ENCODE results near the gene DUOX1.

The DUOX1 gene

GRCh38 chr15:45116006-45116481 is 13.8 kb upstream of the DUOX1 start:
- Histone ChIP-seq H3K4me3 (no peak overlapping the region), H3K36me3 (ENCODE audit: insufficient read depth, low read length) (no peaks in the 10 kb centered on the region), H3K27ac (no peak overlapping the region), H3K9me3 (ENCODE audit: low read depth, low read length) (no peaks in the 10 kb centered on the region), H3K9ac (ENCODE audit: insufficient read length) (no peak overlapping the region)
- no peak for DNase-seq (ENCODE audit: low read depth, low spot score)
- TF ChIP-seq EZH2 (IDR thresholded peaks at IDR 0.05) (no peak), FOXP2 (optimal IDR thresholded peaks at IDR 0.05; ENCODE audit: control extremely low read depth, extremely low read length, insufficient read depth) (no peak), POLR2AphosphoS5 (IDR thresholded peaks at IDR 0.05; ENCODE audit: borderline replicate concordance, low read depth, low read length) (no peak)

GRCh38 chr15:45116482-45117307 is 13.1 kb upstream of the DUOX1 start:
- no peak for DNase-seq (ENCODE audit: low read depth, low spot score)
- H3K36me3 ChIP-seq (ENCODE audit: insufficient read depth, low read length) = no peaks in the 10 kb centered on the region
- no peak overlapping the region for H3K9ac ChIP-seq (ENCODE audit: insufficient read length)
- no peak overlapping the region for H3K4me3 ChIP-seq
- no peaks in the 10 kb centered on the region for H3K9me3 ChIP-seq (ENCODE audit: low read depth, low read length)
- TF ChIP-seq EZH2 (IDR thresholded peaks at IDR 0.05) = no peak
- no peak for TF ChIP-seq FOXP2 (optimal IDR thresholded peaks at IDR 0.05; ENCODE audit: control extremely low read depth, extremely low read length, insufficient read depth)
- TF ChIP-seq POLR2AphosphoS5 (IDR thresholded peaks at IDR 0.05; ENCODE audit: borderline replicate concordance, low read depth, low read length) = no peak
- no peak overlapping the region for H3K27ac ChIP-seq

- H3K4me3 ChIP-seq = peak overlapping the region; percentile 55
- no peaks in the 10 kb centered on the region for H3K36me3 ChIP-seq (ENCODE audit: insufficient read depth, low read length)
- H3K9ac ChIP-seq (ENCODE audit: insufficient read length) = peak overlapping the region; percentile 46
- no peak for DNase-seq (ENCODE audit: low read depth, low spot score)
- no peaks in the 10 kb centered on the region for H3K9me3 ChIP-seq (ENCODE audit: low read depth, low read length)
- no peak overlapping the region for H3K27ac ChIP-seq
- TF ChIP-seq EZH2 (IDR thresholded peaks at IDR 0.05) = no peak
- TF ChIP-seq FOXP2 (optimal IDR thresholded peaks at IDR 0.05; ENCODE audit: control extremely low read depth, extremely low read length, insufficient read depth) = no peak
- TF ChIP-seq POLR2AphosphoS5 (IDR thresholded peaks at IDR 0.05; ENCODE audit: borderline replicate concordance, low read depth, low read length) = no peak
Observed at GRCh38 chr15:45117308-45118130, 12.3 kb upstream of the DUOX1 start.

- Histone ChIP-seq H3K9ac (ENCODE audit: insufficient read length) (peak overlapping the region; percentile 46), H3K9me3 (ENCODE audit: low read depth, low read length) (no peaks in the 10 kb centered on the region), H3K4me3 (peak overlapping the region; percentile 55), H3K27ac (no peak overlapping the region), H3K36me3 (ENCODE audit: insufficient read depth, low read length) (no peaks in the 10 kb centered on the region)
- DNase-seq (ENCODE audit: low read depth, low spot score) = peak; percentile 69
- TF ChIP-seq EZH2 (IDR thresholded peaks at IDR 0.05) (no peak), POLR2AphosphoS5 (IDR thresholded peaks at IDR 0.05; ENCODE audit: borderline replicate concordance, low read depth, low read length) (no peak), FOXP2 (optimal IDR thresholded peaks at IDR 0.05; ENCODE audit: control extremely low read depth, extremely low read length, insufficient read depth) (no peak)
Observed at GRCh38 chr15:45118131-45118588, 11.6 kb upstream of the DUOX1 start.

- TF ChIP-seq FOXP2 (optimal IDR thresholded peaks at IDR 0.05; ENCODE audit: control extremely low read depth, extremely low read length, insufficient read depth) = no peak
- no peak for TF ChIP-seq EZH2 (IDR thresholded peaks at IDR 0.05)
- TF ChIP-seq POLR2AphosphoS5 (IDR thresholded peaks at IDR 0.05; ENCODE audit: borderline replicate concordance, low read depth, low read length) = no peak
- H3K27ac ChIP-seq = no peak overlapping the region
- no peak overlapping the region for H3K9ac ChIP-seq (ENCODE audit: insufficient read length)
- no peak for DNase-seq (ENCODE audit: low read depth, low spot score)
- no peaks in the 10 kb centered on the region for H3K9me3 ChIP-seq (ENCODE audit: low read depth, low read length)
- H3K36me3 ChIP-seq (ENCODE audit: insufficient read depth, low read length) = no peaks in the 10 kb centered on the region
- H3K4me3 ChIP-seq = no peak overlapping the region
Observed at GRCh38 chr15:45118996-45119395, 10.8 kb upstream of the DUOX1 start.

GRCh38 chr15:45120081-45120972 is 9.5 kb upstream of the DUOX1 start:
- no peak overlapping the region for H3K4me3 ChIP-seq
- H3K9ac ChIP-seq (ENCODE audit: insufficient read length) = no peak overlapping the region
- no peaks in the 10 kb centered on the region for H3K9me3 ChIP-seq (ENCODE audit: low read depth, low read length)
- no peaks in the 10 kb centered on the region for H3K36me3 ChIP-seq (ENCODE audit: insufficient read depth, low read length)
- no peak for DNase-seq (ENCODE audit: low read depth, low spot score)
- H3K27ac ChIP-seq = no peak overlapping the region
- no peak for TF ChIP-seq EZH2 (IDR thresholded peaks at IDR 0.05)
- no peak for TF ChIP-seq FOXP2 (optimal IDR thresholded peaks at IDR 0.05; ENCODE audit: control extremely low read depth, extremely low read length, insufficient read depth)
- no peak for TF ChIP-seq POLR2AphosphoS5 (IDR thresholded peaks at IDR 0.05; ENCODE audit: borderline replicate concordance, low read depth, low read length)

- H3K4me3 ChIP-seq = no peak overlapping the region
- DNase-seq (ENCODE audit: low read depth, low spot score) = no peak
- no peaks in the 10 kb centered on the region for H3K9me3 ChIP-seq (ENCODE audit: low read depth, low read length)
- H3K27ac ChIP-seq = no peak overlapping the region
- TF ChIP-seq FOXP2 (optimal IDR thresholded peaks at IDR 0.05; ENCODE audit: control extremely low read depth, extremely low read length, insufficient read depth) = no peak
- TF ChIP-seq POLR2AphosphoS5 (IDR thresholded peaks at IDR 0.05; ENCODE audit: borderline replicate concordance, low read depth, low read length) = no peak
- TF ChIP-seq EZH2 (IDR thresholded peaks at IDR 0.05) = no peak
- H3K9ac ChIP-seq (ENCODE audit: insufficient read length) = no peak overlapping the region
- H3K36me3 ChIP-seq (ENCODE audit: insufficient read depth, low read length) = no peaks in the 10 kb centered on the region
Observed at GRCh38 chr15:45121020-45121419, 8.8 kb upstream of the DUOX1 start.
